ENCODE results near the gene APLP1.
"Not testable (repeated sequence)": the region's sequence is repeated elsewhere in the genome, so short reads cannot be mapped to it uniquely, and the experiment has no call there.

APLP1 gene

GRCh38 chr19:35908973-35909683 is 40.8 kb downstream of the APLP1 start:
- DNase-seq = no peak

GRCh38 chr19:35909684-35910035 is 41.3 kb downstream of the APLP1 start:
- DNase-seq = no peak

- not testable (repeated sequence) for DNase-seq
Measured at GRCh38 chr19:35910355-35910754, 42.0 kb downstream of the APLP1 start.

GRCh38 chr19:35911173-35911572 is 42.8 kb downstream of the APLP1 start:
- no peak for DNase-seq

- DNase-seq = no peak
Measured at GRCh38 chr19:35911790-35912189, 43.4 kb downstream of the APLP1 start.

- no peak for DNase-seq
Measured at GRCh38 chr19:35913589-35913988, 45.2 kb downstream of the APLP1 start.

- DNase-seq = no peak
Measured at GRCh38 chr19:35915443-35915842, 47.1 kb downstream of the APLP1 start.

- no peak for DNase-seq
Measured at GRCh38 chr19:35919306-35919705, 50.9 kb downstream of the APLP1 start.

GRCh38 chr19:35921012-35921411 is 52.6 kb downstream of the APLP1 start:
- DNase-seq = no peak

GRCh38 chr19:35925501-35925900 is 57.1 kb downstream of the APLP1 start:
- DNase-seq = no peak

GRCh38 chr19:35928507-35928906 is 60.1 kb downstream of the APLP1 start:
- DNase-seq = no peak

Measured in SW 1271 (cell line).